Liver (tissue), 9 donors: ENCODE results near the gene CLIC1. TPM values are rescaled to one million over a fixed set of nuclear protein-coding genes. Genes with fewer than 3 reads are reported as not detected.

Experiments
- DNase-seq: peaks from one replicate; pipeline ENCODE4 v3.0.0-alpha.2; 2017; ENCODE audit warnings: low spot score
- H3K27ac ChIP-seq, 2 donors: one replicate each; pipeline ENCODE4 v1.7.0; 2013; ENCODE audit warnings: inconsistent platforms in 2 of 2, low read length in 2 of 2, control low read depth in 1 of 2, low read depth in 1 of 2, mild to moderate bottlenecking in 1 of 2
- H3K27me3 ChIP-seq, 4 donors: one replicate each; pipeline versions ENCODE4 v1.6.1 to v1.7.0; 2013; ENCODE audit warnings: low read length in 3 of 4, inconsistent platforms in 1 of 4, mild to moderate bottlenecking in 1 of 4, moderate library complexity in 1 of 4; ENCODE audit not compliant: control insufficient read depth in 4 of 4, insufficient read depth in 4 of 4
- H3K36me3 ChIP-seq, 4 donors: one replicate each; pipeline versions ENCODE4 v1.6.1 to v1.7.0; 2013; ENCODE audit warnings: low read length in 3 of 4, mild to moderate bottlenecking in 3 of 4, low read depth in 1 of 4, moderate library complexity in 1 of 4; ENCODE audit not compliant: control insufficient read depth in 4 of 4, insufficient read depth in 3 of 4
- H3K4me1 ChIP-seq, 4 donors: one replicate each; pipeline versions ENCODE4 v1.6.1 to v1.7.0; 2013; ENCODE audit warnings: low read length in 3 of 4, mild to moderate bottlenecking in 3 of 4, moderate library complexity in 1 of 4; ENCODE audit not compliant: control insufficient read depth in 4 of 4, insufficient read depth in 4 of 4
- H3K4me3 ChIP-seq, 3 donors: one replicate each; pipeline versions ENCODE4 v1.6.1 to v1.7.0; 2013; ENCODE audit warnings: low read length in 3 of 3, control low read depth in 1 of 3, low read depth in 1 of 3, mild to moderate bottlenecking in 1 of 3
- H3K9ac ChIP-seq, 2 donors: one replicate each; pipeline ENCODE4 v1.7.0; 2013; ENCODE audit warnings: low read length in 2 of 2, mild to moderate bottlenecking in 2 of 2, moderate library complexity in 2 of 2, control low read depth in 1 of 2, low read depth in 1 of 2
- H3K9me3 ChIP-seq, 4 donors: one replicate each; pipeline versions ENCODE4 v1.6.1 to v1.7.0; 2013; ENCODE audit warnings: low read length in 3 of 4; ENCODE audit not compliant: control insufficient read depth in 4 of 4
- ATF3 ChIP-seq: IDR thresholded peaks from 2 replicates; pipeline ENCODE4 v1.6.1; 2016; ENCODE audit warnings: antibody characterized with exemption
- EGR1 ChIP-seq, 2 donors: IDR thresholded peaks; 2 replicates each; pipeline ENCODE4 v1.6.1; 2016 to 2018; ENCODE audit warnings: antibody characterized with exemption in 2 of 2, low read depth in 2 of 2
- FOXA1 ChIP-seq: IDR thresholded peaks from 2 replicates; pipeline ENCODE4 v1.6.1; 2016; ENCODE audit warnings: antibody characterized with exemption
- FOXA2 ChIP-seq: IDR thresholded peaks from 2 replicates; pipeline ENCODE4 v1.6.1; 2016; ENCODE audit warnings: antibody characterized with exemption
- GABPA ChIP-seq, 2 donors: IDR thresholded peaks in 1 of 2; conservative IDR thresholded peaks in 1 of 2; 2 replicates each; pipeline ENCODE4 v1.6.1; 2016; ENCODE audit warnings: antibody characterized with exemption in 2 of 2, mild to moderate bottlenecking in 1 of 2, moderate library complexity in 1 of 2
- HNF4A ChIP-seq, 2 donors: conservative IDR thresholded peaks; 2 replicates each; pipeline ENCODE4 v1.6.1; 2016; ENCODE audit warnings: antibody characterized with exemption in 2 of 2, mild to moderate bottlenecking in 2 of 2
- HNF4G ChIP-seq: IDR thresholded peaks from 2 replicates; pipeline ENCODE4 v1.6.1; 2016; ENCODE audit warnings: antibody characterized with exemption
- JUND ChIP-seq, 2 donors: IDR thresholded peaks; 2 replicates each; pipeline ENCODE4 v1.6.1; 2016; ENCODE audit warnings: antibody characterized with exemption in 2 of 2
- NR2F2 ChIP-seq: IDR thresholded peaks from 2 replicates; pipeline ENCODE4 v1.6.1; 2016; ENCODE audit warnings: antibody characterized with exemption
- RAD21 ChIP-seq, 2 donors: IDR thresholded peaks; 2 replicates each; pipeline ENCODE4 v1.6.1; 2016; ENCODE audit warnings: antibody characterized with exemption in 2 of 2, mild to moderate bottlenecking in 2 of 2
- REST ChIP-seq: IDR thresholded peaks from 2 replicates; pipeline ENCODE4 v1.6.1; 2016; ENCODE audit warnings: antibody characterized with exemption, mild to moderate bottlenecking
- RXRA ChIP-seq, 2 donors: IDR thresholded peaks; 2 replicates each; pipeline ENCODE4 v1.6.1; 2017 to 2018; ENCODE audit warnings: antibody characterized with exemption in 2 of 2, mild to moderate bottlenecking in 1 of 2
- SP1 ChIP-seq: IDR thresholded peaks from 2 replicates; pipeline ENCODE4 v1.6.1; 2018; ENCODE audit warnings: antibody characterized with exemption, mild to moderate bottlenecking
- TAF1 ChIP-seq: conservative IDR thresholded peaks from 2 replicates; pipeline ENCODE4 v1.6.1; 2016; ENCODE audit warnings: antibody characterized with exemption, mild to moderate bottlenecking
- YY1 ChIP-seq: IDR thresholded peaks from 2 replicates; pipeline ENCODE4 v1.6.1; 2016; ENCODE audit warnings: antibody characterized with exemption, mild to moderate bottlenecking
- ZBTB33 ChIP-seq: IDR thresholded peaks from 2 replicates; pipeline ENCODE4 v1.6.1; 2016; ENCODE audit warnings: antibody characterized with exemption
- WGBS: extraction: QIAGEN DNeasy Blood & Tissue Kit; methylation state at CpG from one replicate; pipeline ENCODE4 v1.1.7; 2013; 5-methylcytosine and 5-hydroxymethylcytosine counted together
- polyA plus RNA-seq, 2 donors: library from polyadenylated mRNA; stranded (reverse) in 1 of 2; unstranded in 1 of 2; fragments of 200-250 nt in 1 of 2; fragments of >200 nt in 1 of 2; fragmentation: Nextera tagmentation in 1 of 2; extraction: Ambion mirVana in 1 of 2; gene quantifications; one replicate each; pipeline versions ENCODE4 v1.2.1 to v1.2.3, GENCODE V29; 2013 to 2015
- total RNA-seq, 2 donors: library from RNA; depleted of rRNA; stranded (reverse); fragments of >200 nt; gene quantifications; one replicate each; pipeline ENCODE4 v1.2.3, GENCODE V29; 2014
- TF ChIP-seq, protein P1 (sequence below): fragments of 150-350 bp; IDR thresholded peaks from 2 replicates; pipeline ENCODE4 v1.5.1; 2017; ENCODE audit warnings: improper control_type of control experiment, low read depth, low read length; ENCODE audit not compliant: missing input control
- TF ChIP-seq, protein P2 (sequence below): IDR thresholded peaks from 2 replicates; pipeline ENCODE4 v1.6.1; 2016; ENCODE audit warnings: antibody characterized with exemption
- donor health status: healthy.
- donor health status: healthy.
- donor health status: healthy.
- donor health status: healthy.
- donor health status: healthy.

CLIC1 gene
- total and polyA plus RNA-seq, 4 donors = 56.5 to 124 (median 64.5) TPM

GRCh38 chr6:31723245-31723979 lies 12.9 kb downstream of the CLIC1 start, which contains the start of gene MPIG6B:
MPIG6B (plus strand) TSS chr6:31723373; CDS start chr6:31723384, 11 bp downstream.
- no peaks in the 10 kb centered on the region for H3K9me3 ChIP-seq
- WGBS = 85% methylated on average over 46 of the region's 46 CpGs
- no peak within 1 kb of the TSS for H3K9ac ChIP-seq
- H3K27ac ChIP-seq = no peak within 1 kb of the TSS
- no peak within 1 kb of the TSS for H3K4me3 ChIP-seq
- TF ChIP-seq NR2F2 (no peak), SP1 (no peak), REST (no peak), HNF4A (conservative IDR thresholded peaks at IDR 0.05) (no peak), JUND (IDR thresholded peaks at IDR 0.05) (no peak), EGR1 (IDR thresholded peaks at IDR 0.05; ENCODE audit: low read depth in 2 of 2) (no peak), HNF4G (no peak), GABPA (IDR thresholded peaks at IDR 0.05 in 1 of 2, conservative IDR thresholded peaks at IDR 0.05 in 1 of 2) (no peak), FOXA1 (no peak), ATF3 (no peak), ZBTB33 (no peak), RXRA (IDR thresholded peaks at IDR 0.05) (no peak), FOXA2 (no peak), RAD21 (IDR thresholded peaks at IDR 0.05) (no peak), YY1 (no peak), TAF1 (no peak)
- TF ChIP-seq, protein P1, sequence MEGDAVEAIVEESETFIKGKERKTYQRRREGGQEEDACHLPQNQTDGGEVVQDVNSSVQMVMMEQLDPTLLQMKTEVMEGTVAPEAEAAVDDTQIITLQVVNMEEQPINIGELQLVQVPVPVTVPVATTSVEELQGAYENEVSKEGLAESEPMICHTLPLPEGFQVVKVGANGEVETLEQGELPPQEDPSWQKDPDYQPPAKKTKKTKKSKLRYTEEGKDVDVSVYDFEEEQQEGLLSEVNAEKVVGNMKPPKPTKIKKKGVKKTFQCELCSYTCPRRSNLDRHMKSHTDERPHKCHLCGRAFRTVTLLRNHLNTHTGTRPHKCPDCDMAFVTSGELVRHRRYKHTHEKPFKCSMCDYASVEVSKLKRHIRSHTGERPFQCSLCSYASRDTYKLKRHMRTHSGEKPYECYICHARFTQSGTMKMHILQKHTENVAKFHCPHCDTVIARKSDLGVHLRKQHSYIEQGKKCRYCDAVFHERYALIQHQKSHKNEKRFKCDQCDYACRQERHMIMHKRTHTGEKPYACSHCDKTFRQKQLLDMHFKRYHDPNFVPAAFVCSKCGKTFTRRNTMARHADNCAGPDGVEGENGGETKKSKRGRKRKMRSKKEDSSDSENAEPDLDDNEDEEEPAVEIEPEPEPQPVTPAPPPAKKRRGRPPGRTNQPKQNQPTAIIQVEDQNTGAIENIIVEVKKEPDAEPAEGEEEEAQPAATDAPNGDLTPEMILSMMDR = no peak
- TF ChIP-seq, protein P2, sequence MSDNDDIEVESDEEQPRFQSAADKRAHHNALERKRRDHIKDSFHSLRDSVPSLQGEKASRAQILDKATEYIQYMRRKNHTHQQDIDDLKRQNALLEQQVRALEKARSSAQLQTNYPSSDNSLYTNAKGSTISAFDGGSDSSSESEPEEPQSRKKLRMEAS = no peak
- no peak for DNase-seq
- peaks cover 0 to 6% (median 1%) of the 10 kb centered on the region in 4 donors for H3K4me1 ChIP-seq
- no peaks in the 10 kb centered on the region for H3K27me3 ChIP-seq
- peaks cover 0 to 8% (median 2%) of the 10 kb centered on the region in 4 donors for H3K36me3 ChIP-seq
